GM19463 (cell line): ENCODE results near the gene NTMT1.

Source experiments
- ATAC-seq: cut with Tn5 transposase; IDR thresholded peaks from one replicate; pipeline ENCODE4 v1.9.1; 2021; ENCODE audit warnings: mild to moderate bottlenecking, moderate library complexity; ENCODE audit not compliant: unreplicated experiment

The NTMT1 gene

DNA sequence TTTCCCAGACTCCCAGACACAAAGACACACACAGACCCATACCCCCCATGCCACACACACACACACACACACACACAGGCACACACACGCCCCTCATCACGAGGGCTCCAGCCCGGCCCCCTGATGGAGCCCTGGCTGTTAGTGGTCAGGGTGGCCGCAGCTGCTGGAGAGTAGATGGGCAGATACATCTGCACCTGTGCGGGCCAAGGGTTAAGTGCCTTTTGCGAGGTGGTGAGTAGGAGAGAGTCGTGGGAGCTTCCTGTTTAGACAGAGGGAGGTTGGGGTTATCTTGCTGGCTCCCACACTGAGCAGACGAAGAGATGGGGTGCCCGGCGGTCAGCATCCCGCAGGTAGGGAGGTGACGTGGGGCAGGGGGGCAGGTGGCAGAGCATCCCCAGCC lies 47.6 kb downstream of the NTMT1 start:
- no peak for ATAC-seq

DNA sequence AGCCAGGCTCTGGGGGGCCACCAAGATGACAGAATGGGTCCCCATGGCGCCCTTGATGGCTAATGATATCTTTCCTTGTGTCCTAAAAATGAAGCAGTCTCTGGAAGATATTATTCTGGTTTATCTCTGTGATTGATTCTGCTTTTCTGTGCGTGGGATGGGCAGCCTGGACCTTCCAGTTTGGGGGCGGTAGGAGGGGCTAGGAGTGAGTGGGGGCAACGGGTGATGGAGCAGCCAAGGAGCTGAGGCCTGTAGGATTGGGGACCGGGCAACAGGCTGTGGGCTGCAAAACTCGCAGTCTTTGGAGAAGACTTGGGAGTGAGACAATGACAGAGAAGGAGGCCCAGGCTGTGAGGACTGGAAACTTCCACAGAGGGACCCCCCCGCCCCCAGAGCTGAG lies 48.3 kb downstream of the NTMT1 start:
- ATAC-seq: no peak

DNA sequence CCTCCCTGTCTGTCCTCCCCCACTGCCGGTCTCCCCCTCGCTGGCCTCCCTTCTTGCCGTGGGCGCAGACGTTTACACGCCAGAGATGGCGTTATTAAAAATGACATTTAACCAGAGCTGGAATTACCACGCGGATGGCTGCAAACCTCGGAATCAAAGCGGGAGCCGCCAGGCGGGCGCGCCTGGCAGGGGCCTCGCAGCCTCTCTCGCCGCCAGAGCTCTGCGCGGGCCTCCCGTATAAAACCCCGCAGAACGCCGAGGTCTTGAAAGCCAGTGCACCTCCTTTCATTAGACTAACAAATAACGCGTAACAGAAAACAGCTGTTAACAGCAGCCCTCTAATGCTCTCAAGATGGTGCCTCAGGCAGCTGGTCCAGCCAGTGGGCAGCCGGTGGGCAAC lies 49.7 kb downstream of the NTMT1 start:
- ATAC-seq: no peak

DNA sequence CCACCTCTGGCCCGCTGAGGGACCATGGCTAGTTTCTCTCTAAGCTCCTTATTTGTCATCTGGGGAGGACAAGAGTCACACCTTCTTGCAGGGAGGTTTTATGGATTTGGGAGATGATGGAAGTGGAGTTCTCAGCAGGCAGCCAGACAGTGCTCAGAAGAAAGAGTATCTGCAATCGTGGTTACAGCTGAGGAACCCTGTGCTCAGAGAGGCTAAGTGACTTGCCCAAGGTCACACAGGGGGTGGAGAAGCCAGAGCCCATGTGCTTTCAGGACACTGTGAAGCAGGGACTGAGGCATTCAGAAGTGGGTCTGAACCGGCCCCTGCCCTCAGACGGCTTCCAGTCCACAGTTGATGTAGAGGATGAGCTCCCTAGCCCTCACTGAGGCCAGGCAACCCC lies 50.3 kb downstream of the NTMT1 start:
- no peak for ATAC-seq

DNA sequence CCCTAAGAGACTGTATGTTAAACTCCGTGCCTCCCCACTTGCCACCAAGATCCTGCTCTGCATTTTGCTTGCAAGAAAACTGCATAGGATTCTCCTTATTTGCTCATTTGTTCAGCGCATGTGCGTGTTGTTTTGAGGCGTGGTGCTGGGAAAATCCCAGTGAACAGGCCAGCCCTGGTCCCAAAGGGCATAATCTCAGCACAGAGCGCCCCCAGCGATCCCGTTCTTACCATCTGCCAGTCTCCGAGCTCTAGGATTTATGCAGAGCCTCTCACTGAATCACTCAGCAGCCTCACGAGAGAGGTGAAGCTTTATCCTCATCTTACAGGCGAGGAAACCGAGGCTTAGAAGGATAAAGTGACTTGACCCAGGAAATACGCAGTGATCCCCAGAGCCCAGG lies 51.0 kb downstream of the NTMT1 start:
- no peak for ATAC-seq

DNA sequence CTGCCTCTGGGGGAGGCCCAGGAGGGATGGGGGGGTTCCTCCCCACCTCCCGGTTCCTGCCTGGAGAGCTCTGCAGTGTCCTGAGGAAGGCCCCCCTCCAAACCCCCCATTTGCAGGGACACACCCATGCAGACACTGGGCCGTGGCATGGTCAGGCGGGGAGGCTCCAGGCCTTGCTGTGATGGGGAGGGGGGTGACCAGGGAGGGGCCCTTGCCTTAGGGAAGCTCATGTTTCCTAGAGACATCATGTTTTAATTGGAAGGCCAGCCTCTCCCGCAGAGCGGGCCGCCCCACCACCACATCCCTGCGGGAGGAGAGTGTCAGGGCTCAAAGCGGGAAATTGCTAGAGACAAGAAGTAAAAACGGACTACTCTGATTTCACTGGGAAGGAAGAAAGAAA lies 51.5 kb downstream of the NTMT1 start:
- ATAC-seq: no peak

DNA sequence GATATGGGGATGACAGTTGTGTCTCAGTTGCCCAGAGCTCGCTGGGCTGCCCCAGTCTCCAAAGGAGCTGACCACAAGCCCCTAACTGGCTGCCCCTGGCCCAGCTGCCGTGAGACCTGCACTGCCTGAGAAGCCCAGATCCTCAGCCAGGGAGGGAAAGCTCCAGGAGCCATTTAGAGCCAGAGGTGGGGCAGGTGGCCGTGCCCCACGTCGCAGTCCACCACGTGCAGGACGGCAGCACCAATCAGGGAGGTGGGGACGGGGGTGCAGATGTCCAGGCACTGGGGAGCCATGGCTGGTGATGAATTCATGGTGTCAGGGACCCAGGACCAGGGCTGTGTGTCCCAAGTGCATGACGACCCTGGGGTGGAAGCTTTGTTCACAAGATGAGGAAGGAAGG lies 52.9 kb downstream of the NTMT1 start:
- ATAC-seq: no peak

DNA sequence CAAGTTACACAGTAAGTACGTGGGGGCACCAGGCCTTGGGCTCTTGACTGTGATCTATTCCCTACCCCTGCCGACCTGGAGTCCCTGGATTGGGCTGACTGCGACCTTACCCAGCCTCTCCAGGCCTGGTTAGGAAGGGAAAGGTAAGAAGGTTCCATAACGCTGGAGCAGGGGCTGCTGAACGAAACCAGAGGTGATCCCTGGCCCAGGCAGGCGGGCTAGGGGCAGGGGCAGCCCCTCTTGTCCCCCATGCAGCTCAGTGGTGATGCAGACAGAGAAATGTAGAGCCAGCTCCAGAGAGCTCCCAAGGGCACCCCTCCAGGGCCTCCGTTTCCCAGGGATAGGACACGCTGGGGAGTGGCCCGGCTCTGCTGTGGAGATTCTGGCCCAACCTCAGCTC lies 53.6 kb downstream of the NTMT1 start:
- ATAC-seq: no peak

DNA sequence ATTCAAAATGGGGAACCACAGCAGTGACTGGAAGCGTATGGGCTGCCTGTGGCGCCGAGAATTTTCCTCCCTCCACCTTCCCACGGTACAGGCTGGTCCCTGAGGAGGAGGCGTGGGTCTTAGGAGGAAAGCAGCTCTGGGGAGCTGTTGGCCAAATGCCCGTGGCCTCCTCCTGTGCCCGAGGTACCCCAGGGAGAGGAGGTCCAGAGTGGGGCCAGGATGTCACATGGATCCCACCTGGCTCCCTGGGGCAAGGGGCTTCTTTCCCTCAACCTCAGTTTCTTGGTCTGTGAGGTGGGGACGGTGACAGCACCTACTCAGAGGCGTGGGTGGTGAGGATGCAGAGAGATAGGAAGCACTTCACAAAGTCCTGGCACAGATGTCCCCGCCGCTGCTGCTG lies 56.0 kb downstream of the NTMT1 start:
- ATAC-seq: no peak

DNA sequence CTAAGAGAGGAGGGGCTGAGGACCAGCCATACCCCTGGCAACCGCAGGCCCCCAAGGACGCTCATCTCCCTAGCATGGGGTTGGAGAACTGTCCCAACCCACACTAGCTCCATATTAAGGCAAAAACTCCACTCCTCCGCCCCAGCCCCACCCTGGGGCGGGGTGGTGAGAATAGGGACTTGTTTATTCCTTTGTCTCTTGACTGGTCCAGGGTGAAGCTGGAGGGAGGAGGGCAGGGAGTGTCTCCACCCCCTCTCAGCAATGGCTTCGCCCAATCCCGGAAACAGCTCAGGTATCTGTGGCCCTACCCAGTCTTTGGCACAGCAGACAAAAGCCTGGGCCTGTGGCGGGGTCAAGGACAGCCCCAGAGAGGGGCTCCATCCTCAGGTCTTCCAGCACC lies 56.4 kb downstream of the NTMT1 start:
- ATAC-seq: no peak

DNA sequence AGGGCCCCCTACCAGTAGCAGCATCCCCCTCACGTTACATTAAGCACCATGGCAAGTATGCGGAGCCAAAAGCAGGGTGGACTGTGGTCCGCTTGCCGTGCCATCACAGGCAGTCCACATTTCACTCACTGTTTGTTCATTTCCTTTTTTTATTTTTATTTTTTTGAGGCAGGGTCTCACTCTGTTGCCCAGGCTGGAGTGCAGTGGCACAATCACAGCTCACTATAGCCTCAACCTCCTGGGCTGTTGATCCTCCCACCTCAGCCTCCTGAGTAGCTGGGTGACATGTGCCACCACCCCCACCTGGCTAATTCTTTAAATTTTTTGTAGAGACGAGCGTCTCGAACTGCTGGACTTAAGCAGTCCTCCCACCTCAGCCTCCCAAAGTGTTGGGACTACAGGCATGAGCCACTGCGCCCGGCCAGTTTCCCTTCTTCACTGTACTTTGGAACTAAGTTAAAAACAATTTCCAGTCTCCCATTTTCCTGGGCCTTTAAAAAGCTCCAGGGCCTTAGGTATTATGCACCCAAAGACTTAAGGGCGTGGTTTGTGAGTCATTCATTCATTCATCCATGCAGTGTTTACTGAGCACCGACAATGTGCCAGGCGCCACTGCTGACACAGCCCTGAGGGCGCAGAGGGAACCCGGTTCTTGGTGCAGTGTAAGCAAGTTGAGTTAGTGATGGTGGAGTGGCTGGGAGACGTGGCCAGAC lies 59.4 kb downstream of the NTMT1 start:
- ATAC-seq: no peak
